22Rv1 (cell line): ENCODE measurements around the gene GALNTL6.

Source experiments
- ZFX ChIP-seq: fragments of 450-650 bp; IDR thresholded peaks from 2 replicates; pipeline ENCODE4 v1.6.1; 2017; ENCODE audit warnings: antibody characterized with exemption, borderline replicate concordance
- TF ChIP-seq, protein P1 (sequence below): fragments of 450-650 bp; IDR thresholded peaks from 2 replicates; pipeline ENCODE4 v1.5.1; 2017; ENCODE audit warnings: mild to moderate bottlenecking

DNA sequence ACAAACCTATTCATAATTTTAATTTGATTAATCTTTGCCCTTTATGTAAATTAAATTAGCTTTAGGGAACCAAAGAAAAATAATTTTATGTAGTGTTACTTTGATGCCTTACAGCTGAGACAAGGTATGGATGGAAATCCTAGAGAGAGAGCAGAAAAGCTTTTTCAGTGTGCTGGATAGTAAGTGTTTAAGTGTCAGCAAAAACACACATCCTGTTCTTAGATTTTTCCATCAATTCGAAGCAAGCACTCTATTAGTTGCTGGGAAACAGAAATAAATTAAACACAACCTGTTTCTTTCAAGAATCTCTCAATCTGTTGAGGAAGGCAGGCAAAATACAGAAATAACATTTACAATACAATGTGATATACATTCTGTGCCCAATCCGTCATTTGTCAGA is 327.8 kb downstream of the GALNTL6 start:
- TF ChIP-seq, protein P1, sequence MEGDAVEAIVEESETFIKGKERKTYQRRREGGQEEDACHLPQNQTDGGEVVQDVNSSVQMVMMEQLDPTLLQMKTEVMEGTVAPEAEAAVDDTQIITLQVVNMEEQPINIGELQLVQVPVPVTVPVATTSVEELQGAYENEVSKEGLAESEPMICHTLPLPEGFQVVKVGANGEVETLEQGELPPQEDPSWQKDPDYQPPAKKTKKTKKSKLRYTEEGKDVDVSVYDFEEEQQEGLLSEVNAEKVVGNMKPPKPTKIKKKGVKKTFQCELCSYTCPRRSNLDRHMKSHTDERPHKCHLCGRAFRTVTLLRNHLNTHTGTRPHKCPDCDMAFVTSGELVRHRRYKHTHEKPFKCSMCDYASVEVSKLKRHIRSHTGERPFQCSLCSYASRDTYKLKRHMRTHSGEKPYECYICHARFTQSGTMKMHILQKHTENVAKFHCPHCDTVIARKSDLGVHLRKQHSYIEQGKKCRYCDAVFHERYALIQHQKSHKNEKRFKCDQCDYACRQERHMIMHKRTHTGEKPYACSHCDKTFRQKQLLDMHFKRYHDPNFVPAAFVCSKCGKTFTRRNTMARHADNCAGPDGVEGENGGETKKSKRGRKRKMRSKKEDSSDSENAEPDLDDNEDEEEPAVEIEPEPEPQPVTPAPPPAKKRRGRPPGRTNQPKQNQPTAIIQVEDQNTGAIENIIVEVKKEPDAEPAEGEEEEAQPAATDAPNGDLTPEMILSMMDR, result no peak
- no peak for TF ChIP-seq ZFX
